PC-3 (cell line): ENCODE measurements around the gene CHD6.

ENCODE experiments used
- CTCF ChIP-seq: fragments of 300-600 bp; sonication (generic); conservative IDR thresholded peaks from 2 replicates; pipeline ENCODE4 v1.5.1; 2017; ENCODE audit warnings: antibody characterized with exemption, low read depth, mild to moderate bottlenecking, low read length
- EZH2 ChIP-seq: fragments of 300-600 bp; sonication (generic); IDR thresholded peaks from one replicate; pipeline ENCODE4 v1.6.1; 2017; ENCODE audit warnings: antibody characterized with exemption, mild to moderate bottlenecking, low read length; ENCODE audit not compliant: unreplicated experiment

DNA sequence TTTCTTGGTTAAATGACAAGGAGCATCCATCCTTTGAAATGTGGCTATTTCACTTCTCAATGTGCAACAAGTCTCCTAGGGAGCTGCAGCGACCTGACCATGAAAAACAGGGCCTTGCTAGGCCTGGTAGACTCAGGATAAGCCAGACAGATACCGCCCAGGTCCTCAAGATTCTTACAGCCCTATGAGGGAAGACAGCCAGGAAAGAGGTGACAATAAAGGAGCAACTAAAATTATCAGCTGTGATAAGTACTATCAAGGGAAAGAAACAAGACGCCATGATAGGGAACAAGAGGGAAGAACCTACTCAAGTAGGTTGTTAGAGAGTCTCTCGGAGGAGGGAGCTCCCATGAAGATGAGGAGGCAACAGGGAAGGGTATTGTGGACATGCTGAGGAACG lies 200.1 kb downstream of the CHD6 start:
- TF ChIP-seq EZH2 (no peak), CTCF (no peak)
